H1 (cell line): Measurements from ENCODE around the gene STAC2. TPM values are rescaled to one million over a fixed set of nuclear protein-coding genes. Genes with fewer than 3 reads are reported as not detected.

Experiments used
- CTCF ChIA-PET: fragments of 300-600 bp; sonication (Branson Sonifier 250); formaldehyde crosslinking; loops from one replicate; lab custom pipeline; 2021; ENCODE audit not compliant: partially characterized antibody; lab: Charles Lee
- POLR2A ChIA-PET: fragments of 300-600 bp; sonication (Branson Sonifier 250); formaldehyde crosslinking; loops from one replicate; lab custom pipeline; 2021; ENCODE audit warnings: inconsistent platforms; ENCODE audit not compliant: partially characterized antibody; lab: Charles Lee
- DNase-seq, 2 experiments: peaks; one replicate each; pipeline versions ENCODE4 v3.0.0 to v3.0.0-alpha.2; 2010 to 2022; ENCODE audit warnings: low spot score in 2 of 2, low read depth in 1 of 2, mixed read lengths in 1 of 2
- FAIRE-seq: peaks from 2 replicates; lab custom pipeline; 2011; peaks lifted over from hg19 to GRCh38; lab: Jason Lieb, UNC
- H2AFZ ChIP-seq: 2 replicates; pipeline ENCODE4 v1.8.1; 2012; ENCODE audit warnings: low read length, inconsistent platforms
- H2AK5ac ChIP-seq: 2 replicates; pipeline ENCODE4 v1.6.1; 2013; ENCODE audit warnings: low read depth, low read length
- H2BK120ac ChIP-seq: replicated peaks from 2 replicates; pipeline ENCODE3; 2013; ENCODE audit warnings: low read depth, low read length, inconsistent platforms
- H2BK12ac ChIP-seq: 2 replicates; pipeline ENCODE4 v1.6.1; 2013; ENCODE audit warnings: low read depth, low read length
- H2BK15ac ChIP-seq: 2 replicates; pipeline ENCODE4 v1.6.1; 2013; ENCODE audit warnings: low read length
- H2BK20ac ChIP-seq: 2 replicates; pipeline ENCODE4 v1.6.1; 2013; ENCODE audit warnings: low read length
- H2BK5ac ChIP-seq: 2 replicates; pipeline ENCODE4 v1.6.1; 2013; ENCODE audit warnings: low read depth, low read length
- H3K14ac ChIP-seq: 2 replicates; pipeline ENCODE4 v1.6.1; 2013; ENCODE audit warnings: inconsistent platforms; ENCODE audit not compliant: insufficient read length
- H3K18ac ChIP-seq: 2 replicates; pipeline ENCODE4 v1.6.1; 2013; ENCODE audit warnings: low read length; ENCODE audit errors: extremely low read depth
- H3K23ac ChIP-seq: 2 replicates; pipeline ENCODE4 v1.6.1; 2013; ENCODE audit warnings: inconsistent platforms; ENCODE audit not compliant: insufficient read length
- H3K23me2 ChIP-seq: 2 replicates; pipeline ENCODE4 v1.6.1; 2013; ENCODE audit warnings: low read depth, low read length
- H3K27ac ChIP-seq: 2 replicates; pipeline ENCODE4 v1.6.1; 2011; ENCODE audit warnings: low read depth, low read length, inconsistent platforms
- H3K27me3 ChIP-seq, 4 experiments: replicated peaks in 1 of 4; 1 replicate in 1 of 4; 2 replicates in 3 of 4; pipeline versions ENCODE4 v1.6.1 to v1.8.1; 2011 to 2013; ENCODE audit warnings: low read length in 3 of 4, mild to moderate bottlenecking in 3 of 4, inconsistent platforms in 2 of 4, mixed read lengths in 2 of 4, moderate library complexity in 1 of 4; ENCODE audit not compliant: control insufficient read depth in 3 of 4, insufficient read depth in 3 of 4; ENCODE audit errors: extremely low read depth in 1 of 4
- H3K36me3 ChIP-seq, 4 experiments: 2 replicates each; pipeline versions ENCODE4 v1.6.1 to v1.8.1; 2011 to 2013; ENCODE audit warnings: mild to moderate bottlenecking in 4 of 4, low read length in 3 of 4, moderate library complexity in 2 of 4, control low read depth in 1 of 4, inconsistent platforms in 1 of 4; ENCODE audit not compliant: insufficient read depth in 4 of 4, control insufficient read depth in 2 of 4
- H3K4ac ChIP-seq: replicated peaks from 2 replicates; pipeline ENCODE3; 2013; ENCODE audit warnings: low read length, low read depth, mixed read lengths, inconsistent platforms; ENCODE audit not compliant: insufficient read length
- H3K4me1 ChIP-seq, 4 experiments: replicated peaks in 1 of 4; 1 replicate in 1 of 4; 2 replicates in 3 of 4; pipeline versions ENCODE4 v1.6.1 to v1.8.1; 2011 to 2013; ENCODE audit warnings: low read length in 3 of 4, inconsistent platforms in 2 of 4, mixed read lengths in 1 of 4; ENCODE audit not compliant: insufficient read depth in 4 of 4, control insufficient read depth in 3 of 4
- H3K4me2 ChIP-seq, 2 experiments: 2 replicates each; pipeline versions ENCODE4 v1.6.1 to v1.8.1; 2011 to 2013; ENCODE audit warnings: low read depth in 2 of 2, low read length in 2 of 2, control low read depth in 1 of 2, inconsistent platforms in 1 of 2, mild to moderate bottlenecking in 1 of 2; ENCODE audit not compliant: insufficient read depth in 1 of 2
- H3K4me3 ChIP-seq, 4 experiments: fragments of 200-600, 300-600 bp in 1 of 4; sonication (generic), shearing (Covaris generic), sonication (Bioruptor Twin) in 1 of 4; 2 replicates each; pipeline versions ENCODE4 v1.5.1 to v1.8.1; 2011 to 2016; ENCODE audit warnings: low read length in 4 of 4, low read depth in 3 of 4, control low read depth in 2 of 4, inconsistent platforms in 2 of 4, mild to moderate bottlenecking in 2 of 4, mixed read lengths in 1 of 4, moderate library complexity in 1 of 4; ENCODE audit not compliant: insufficient read depth in 2 of 4; ENCODE audit errors: extremely low read depth in 1 of 4
- H3K56ac ChIP-seq: replicated peaks from 2 replicates; pipeline ENCODE3; 2013; ENCODE audit warnings: low read depth, mild to moderate bottlenecking, mixed read lengths, low read length, inconsistent platforms; ENCODE audit not compliant: insufficient read length
- H3K79me1 ChIP-seq: 2 replicates; pipeline ENCODE4 v1.6.1; 2013; ENCODE audit warnings: low read depth, low read length, control low read depth
- H3K79me2 ChIP-seq, 2 experiments: 2 replicates each; pipeline versions ENCODE4 v1.6.1 to v1.8.1; 2012 to 2013; ENCODE audit warnings: low read length in 2 of 2, mild to moderate bottlenecking in 2 of 2, inconsistent platforms in 1 of 2; ENCODE audit not compliant: insufficient read depth in 2 of 2, control insufficient read depth in 1 of 2
- H3K9ac ChIP-seq, 4 experiments: replicated peaks in 1 of 4; 1 replicate in 1 of 4; 2 replicates in 3 of 4; pipeline versions ENCODE4 v1.6.1 to v1.8.1; 2011 to 2013; ENCODE audit warnings: low read depth in 3 of 4, low read length in 3 of 4, control low read depth in 2 of 4, mild to moderate bottlenecking in 2 of 4, moderate library complexity in 2 of 4, inconsistent platforms in 1 of 4; ENCODE audit errors: extremely low read depth in 1 of 4
- H3K9me3 ChIP-seq, 2 experiments: 2 replicates each; pipeline versions ENCODE4 v1.6.1 to v1.8.1; 2012 to 2013; ENCODE audit warnings: mild to moderate bottlenecking in 2 of 2, moderate library complexity in 2 of 2, control low read depth in 1 of 2, inconsistent platforms in 1 of 2, low read depth in 1 of 2, low read length in 1 of 2, mixed read lengths in 1 of 2; ENCODE audit not compliant: insufficient read depth in 2 of 2
- H4K20me1 ChIP-seq, 2 experiments: replicated peaks in 1 of 2; 2 replicates each; pipeline versions ENCODE3 to v1.8.1; 2011 to 2013; ENCODE audit warnings: inconsistent platforms in 2 of 2, low read length in 2 of 2, mild to moderate bottlenecking in 1 of 2; ENCODE audit not compliant: insufficient read depth in 2 of 2, control insufficient read depth in 1 of 2
- H4K5ac ChIP-seq: 2 replicates; pipeline ENCODE4 v1.6.1; 2013; ENCODE audit warnings: low read length, low read depth, mixed read lengths, inconsistent platforms; ENCODE audit not compliant: insufficient read length
- H4K8ac ChIP-seq: 2 replicates; pipeline ENCODE4 v1.8.0; 2013; ENCODE audit warnings: mild to moderate bottlenecking, moderate library complexity, low read length, inconsistent platforms; ENCODE audit not compliant: insufficient read depth; ENCODE audit errors: extremely low read depth
- H4K91ac ChIP-seq: replicated peaks from 2 replicates; pipeline ENCODE3; 2013; ENCODE audit warnings: low read length, mixed read lengths, inconsistent platforms; ENCODE audit not compliant: insufficient read length
- POLR2A ChIP-seq, 2 experiments: IDR thresholded peaks; 1 replicate in 1 of 2; 2 replicates in 1 of 2; pipeline ENCODE4 v1.6.1; 2011; ENCODE audit warnings: low read depth in 2 of 2, low read length in 2 of 2, mild to moderate bottlenecking in 2 of 2; ENCODE audit errors: control extremely low read depth in 1 of 2
- POLR2AphosphoS5 ChIP-seq: IDR thresholded peaks from 2 replicates; pipeline ENCODE4 v1.6.1; 2011; ENCODE audit warnings: low read depth, low read length
- RNF2 ChIP-seq: fragments of 200-900, 300-1000 bp; sonication (generic); IDR thresholded peaks from 2 replicates; pipeline ENCODE4 v1.7.1; 2016; ENCODE audit warnings: borderline replicate concordance, low read depth, mild to moderate bottlenecking, antibody characterized with exemption, low read length; ENCODE audit not compliant: poor library complexity, severe bottlenecking; ENCODE audit errors: missing control alignments
- WGBS, 2 experiments: shearing (Covaris generic) in 1 of 2; methylation state at CpG; one replicate each; pipeline versions ENCODE4 v1.1.6 to v1.1.7; 2013 to 2015; ENCODE audit warnings: low lambda C conversion rate in 2 of 2, mixed read lengths in 2 of 2, inconsistent platforms in 1 of 2, low coverage in 1 of 2, missing lambda C conversion rate in 1 of 2; ENCODE audit not compliant: insufficient replicate concordance in 2 of 2, insufficient coverage in 1 of 2, insufficient read length in 1 of 2; ENCODE audit errors: extremely low coverage in 1 of 2, missing lambda C conversion rate in 1 of 2; 5-methylcytosine and 5-hydroxymethylcytosine counted together
- polyA plus RNA-seq, 7 experiments: library from polyadenylated mRNA; depleted of rRNA in 3 of 7; stranded (reverse) in 5 of 7; unstranded in 2 of 7; fragments of >200 nt in 5 of 7; fragments of 200-250 nt in 2 of 7; gene quantifications; 1 replicate in 5 of 7; 2 replicates in 1 of 7; 4 replicates in 1 of 7; pipeline versions ENCODE4 v1.2.1 to v1.2.3, GENCODE V29; 2011 to 2013; ENCODE audit warnings: missing spikeins in 2 of 7, mixed read lengths in 2 of 7
- total RNA-seq: library from RNA; stranded (reverse); fragmentation: NEBNext Ultra II Directional; extraction: Animal tissue kit (Norgen Biotek cat#: 25700); gene quantifications from 2 replicates; pipeline ENCODE4 v1.2.1, GENCODE V29; 2021

The STAC2 gene
- total and polyA plus RNA-seq, 2 of the 8 experiments (the other 6 are each of a cell fraction or from before 2014, with no cell fraction given) = 1.5 to 6.0 TPM

DNA sequence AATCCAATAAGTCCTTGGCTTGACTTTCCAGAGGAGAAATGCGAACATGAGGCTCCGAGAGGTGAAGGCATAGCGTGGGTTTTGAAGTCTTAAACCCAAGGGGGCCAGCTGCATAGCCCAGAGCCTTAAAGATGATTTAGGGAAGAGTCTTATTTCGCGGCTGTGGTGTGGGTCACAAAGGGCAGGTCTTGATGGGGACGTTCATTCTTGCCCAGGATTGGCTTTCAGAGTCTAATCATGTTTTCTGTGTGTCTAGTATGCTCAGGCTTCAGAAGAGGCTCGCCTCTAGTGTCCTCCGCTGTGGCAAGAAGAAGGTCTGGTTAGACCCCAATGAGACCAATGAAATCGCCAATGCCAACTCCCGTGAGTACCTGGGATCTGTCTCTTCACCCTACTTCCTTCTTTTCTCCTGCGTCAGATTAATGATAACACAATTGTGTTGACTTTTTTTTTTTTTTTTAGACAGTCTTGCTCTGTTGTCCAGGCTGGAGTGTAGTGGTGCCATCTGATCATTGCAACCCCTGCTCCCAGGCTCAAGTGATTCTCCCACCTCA lies 24.7 kb downstream of the STAC2 start:
- H3K9me3 ChIP-seq = no peaks in the 10 kb centered on the region
- H2AK5ac ChIP-seq = no peak overlapping the region
- H2BK120ac ChIP-seq = no peak overlapping the region
- H3K79me1 ChIP-seq = peaks cover 2% of the 10 kb centered on the region
- H2BK15ac ChIP-seq = no peak overlapping the region
- no peaks in the 10 kb centered on the region for H3K27me3 ChIP-seq
- peak overlapping the region; percentile 85 to 96 (median 92) for H3K4me3 ChIP-seq
- FAIRE-seq (no peak), DNase-seq (no peak)
- no peak overlapping the region for H2BK5ac ChIP-seq
- peak overlapping the region; percentile 19 for H3K4ac ChIP-seq
- no peak overlapping the region for H3K23ac ChIP-seq
- H3K23me2 ChIP-seq = peaks cover 11% of the 10 kb centered on the region
- H4K91ac ChIP-seq = peak overlapping the region; percentile 12
- H3K27ac ChIP-seq = peak overlapping the region; percentile 99; the same call in 1 of the 2 replicates
- 70% methylated on average over 11 of the region's 11 CpGs; no CpG with 5 or more reads in 1 of the 2 experiments for WGBS, 2 experiments
- no peak overlapping the region for H2AFZ ChIP-seq
- peak overlapping the region; percentile 62 for H3K56ac ChIP-seq
- ChIA-PET CTCF (interaction anchor here (0.6 to 24.1 kb wide), 3 partner anchors 21 to 39 kb away, joined by 3 to 982 read pairs (median 5); no protein-coding TSS in a partner anchor), POLR2A (interaction anchor here (0.6 to 9.5 kb wide), 17 partner anchors 7 to 376 kb away, joined by 3 to 92 read pairs (median 7); partner anchors contain the start of genes CWC25 and STAC2)
- peak overlapping the region; percentile 93 to 98 (median 98) for H3K9ac ChIP-seq
- H3K36me3 ChIP-seq = peaks cover 30 to 44% (median 38%) of the 10 kb centered on the region in 4 experiments
- peaks cover 4 to 13% (median 9%) of the 10 kb centered on the region in 4 experiments for H3K4me1 ChIP-seq
- peaks cover 7 to 31% of the 10 kb centered on the region in 2 experiments for H3K79me2 ChIP-seq
- no peak overlapping the region for H4K5ac ChIP-seq
- no peak overlapping the region for H2BK20ac ChIP-seq
- no peak overlapping the region for H4K8ac ChIP-seq
- no peak overlapping the region for H3K18ac ChIP-seq
- H2BK12ac ChIP-seq = no peak overlapping the region
- H4K20me1 ChIP-seq = peaks cover 5% of the 10 kb centered on the region in 2 experiments
- no peak for TF ChIP-seq RNF2
- peak; percentile 49 to 72; a peak in 2 of 3 replicates for TF ChIP-seq POLR2A (IDR thresholded peaks at IDR 0.05; ENCODE audit: control extremely low read depth in 1 of 2, low read depth in 2 of 2, low read length in 2 of 2)
- TF ChIP-seq POLR2AphosphoS5 = peak; percentile 25; the same call in 1 of the 2 replicates
- no peak overlapping the region for H3K14ac ChIP-seq
- H3K4me2 ChIP-seq = peak overlapping the region; percentile 87 to 92
